DOHH2 (cell line): ENCODE data around the gene NKTR.

Experiments
- H3F3A ChIP-seq: fragments of 200-600 bp; sonication (generic), shearing (Covaris generic); 2 replicates; pipeline ENCODE4 v1.6.0; 2016; ENCODE audit warnings: antibody characterized with exemption, mild to moderate bottlenecking; ENCODE audit not compliant: control insufficient read depth, insufficient read depth
- H3K27ac ChIP-seq: fragments of 200-600 bp; sonication (generic); 2 replicates; pipeline ENCODE4 v1.5.1; 2014; ENCODE audit warnings: low read depth, mild to moderate bottlenecking, low read length, moderate library complexity
- H3K27me3 ChIP-seq: fragments of 200-600 bp; sonication (generic); 2 replicates; pipeline ENCODE4 v1.6.1; 2014; ENCODE audit warnings: mild to moderate bottlenecking, low read length, mixed read lengths; ENCODE audit not compliant: control insufficient read depth
- H3K36me3 ChIP-seq: fragments of 200-600 bp; sonication (generic); 2 replicates; pipeline ENCODE4 v1.6.1; 2014; ENCODE audit warnings: mild to moderate bottlenecking, low read length, moderate library complexity, mixed read lengths; ENCODE audit not compliant: control insufficient read depth
- H3K4me1 ChIP-seq: fragments of 200-600 bp; sonication (generic); 2 replicates; pipeline ENCODE4 v1.6.1; 2014; ENCODE audit warnings: mild to moderate bottlenecking, low read length, mixed read lengths; ENCODE audit not compliant: control insufficient read depth
- H3K4me2 ChIP-seq: fragments of 200-600 bp; sonication (generic); 2 replicates; pipeline ENCODE4 v1.6.0; 2014; ENCODE audit warnings: mild to moderate bottlenecking, low read length, moderate library complexity
- H3K4me3 ChIP-seq: fragments of 200-600 bp; sonication (generic); 2 replicates; pipeline ENCODE4 v1.5.1; 2014; ENCODE audit warnings: mild to moderate bottlenecking, low read length, mixed read lengths
- H3K79me2 ChIP-seq: fragments of 200-600 bp; sonication (generic); 2 replicates; pipeline ENCODE4 v1.6.1; 2014; ENCODE audit warnings: mild to moderate bottlenecking, low read length, mixed read lengths; ENCODE audit not compliant: control insufficient read depth
- H3K9me2 ChIP-seq: fragments of 200-600 bp; sonication (generic); replicated peaks from 2 replicates; pipeline ENCODE4 v1.6.1; 2014; ENCODE audit warnings: mild to moderate bottlenecking, low read length, mixed read lengths; ENCODE audit not compliant: control insufficient read depth
- H3K9me3 ChIP-seq: fragments of 200-600 bp; sonication (generic); 2 replicates; pipeline ENCODE4 v1.6.1; 2014; ENCODE audit warnings: antibody characterized with exemption, low read length, mixed read lengths; ENCODE audit not compliant: control insufficient read depth, insufficient read depth
- H4K20me1 ChIP-seq: fragments of 200-600 bp; sonication (generic); 2 replicates; pipeline ENCODE4 v1.6.0; 2014; ENCODE audit warnings: low read depth, mild to moderate bottlenecking, antibody characterized with exemption, low read length, moderate library complexity; ENCODE audit not compliant: control insufficient read depth, insufficient read depth
- CTCF ChIP-seq: fragments of 200-600 bp; sonication (generic); IDR thresholded peaks from one replicate; pipeline ENCODE4 v1.5.1; 2014; ENCODE audit warnings: antibody characterized with exemption, mild to moderate bottlenecking, low read depth, low read length; ENCODE audit not compliant: poor library complexity, severe bottlenecking
- EZH2phosphoT487 ChIP-seq: fragments of 200-600 bp; sonication (generic); IDR thresholded peaks from 2 replicates; pipeline ENCODE4 v1.6.1; 2017; ENCODE audit warnings: borderline replicate concordance, mild to moderate bottlenecking, antibody characterized with exemption, low read length, moderate library complexity, mixed read lengths

NKTR gene

GRCh38 chr3:42680271-42680670 is 79.8 kb downstream of the NKTR start:
- H3K4me3 ChIP-seq = no peak overlapping the region

GRCh38 chr3:42680806-42681205 is 80.3 kb downstream of the NKTR start:
- H3F3A ChIP-seq = no peaks in the 10 kb centered on the region

More at GRCh38 chr3:42680271-42680670, 79.8 kb downstream of the NKTR start:
- no peaks in the 10 kb centered on the region for H4K20me1 ChIP-seq
- peaks cover 10% of the 10 kb centered on the region for H3K27me3 ChIP-seq
- H3K4me2 ChIP-seq = no peak overlapping the region
- H3F3A ChIP-seq = no peaks in the 10 kb centered on the region
- TF ChIP-seq CTCF (no peak), EZH2phosphoT487 (no peak)
- H3K36me3 ChIP-seq = no peaks in the 10 kb centered on the region
- H3K79me2 ChIP-seq = no peaks in the 10 kb centered on the region
- no peaks in the 10 kb centered on the region for H3K9me3 ChIP-seq
- H3K4me1 ChIP-seq = no peaks in the 10 kb centered on the region
- no peak overlapping the region for H3K27ac ChIP-seq
- H3K9me2 ChIP-seq = no peaks in the 10 kb centered on the region

GRCh38 chr3:42681361-42682038 is 81.0 kb downstream of the NKTR start:
- TF ChIP-seq EZH2phosphoT487 (no peak), CTCF (no peak)
- Histone ChIP-seq H3K4me1 (no peaks in the 10 kb centered on the region), H3K27ac (no peak overlapping the region), H3F3A (no peaks in the 10 kb centered on the region), H3K36me3 (no peaks in the 10 kb centered on the region), H3K9me2 (no peaks in the 10 kb centered on the region), H3K9me3 (no peaks in the 10 kb centered on the region), H3K27me3 (peaks cover 10% of the 10 kb centered on the region), H3K79me2 (no peaks in the 10 kb centered on the region), H4K20me1 (no peaks in the 10 kb centered on the region), H3K4me3 (no peak overlapping the region), H3K4me2 (no peak overlapping the region)

More at GRCh38 chr3:42680806-42681205, 80.3 kb downstream of the NKTR start:
- H3K27ac ChIP-seq = no peak overlapping the region
- no peaks in the 10 kb centered on the region for H4K20me1 ChIP-seq
- no peaks in the 10 kb centered on the region for H3K4me1 ChIP-seq
- peaks cover 10% of the 10 kb centered on the region for H3K27me3 ChIP-seq
- no peaks in the 10 kb centered on the region for H3K79me2 ChIP-seq
- no peaks in the 10 kb centered on the region for H3K9me3 ChIP-seq
- TF ChIP-seq EZH2phosphoT487 (no peak), CTCF (no peak)
- H3K4me3 ChIP-seq = no peak overlapping the region
- H3K9me2 ChIP-seq = no peaks in the 10 kb centered on the region
- no peak overlapping the region for H3K4me2 ChIP-seq
- H3K36me3 ChIP-seq = no peaks in the 10 kb centered on the region
